Amniotic stem cell (primary cell): ENCODE data around the gene SIRPA.

Experiments used
- DNase-seq: peaks from one replicate; lab custom pipeline; 2025; lab: John Stamatoyannopoulos, UW

The SIRPA gene

GRCh38 chr20:1888796-1889463 lies 6.3 kb upstream of the SIRPA start:
- DNase-seq: no peak

- DNase-seq: no peak
Observed at GRCh38 chr20:1890469-1891262, 4.5 kb upstream of the SIRPA start.

GRCh38 chr20:1891263-1892118 lies 3.7 kb upstream of the SIRPA start:
- no peak for DNase-seq

- no peak for DNase-seq
Observed at GRCh38 chr20:1892119-1892385, 3.2 kb upstream of the SIRPA start.

- DNase-seq: no peak
Observed at GRCh38 chr20:1893721-1894470, 1.3 kb upstream of the SIRPA start.

- peak; percentile 77 for DNase-seq
Observed at GRCh38 chr20:1894471-1894950, 696 bp upstream of the SIRPA start.

- DNase-seq: no peak
Observed at GRCh38 chr20:1895674-1896483, 672 bp downstream of the SIRPA start.

- no peak for DNase-seq
Observed at GRCh38 chr20:1896484-1897258, 1.5 kb downstream of the SIRPA start.

- no peak for DNase-seq
Observed at GRCh38 chr20:1897541-1897940, 2.3 kb downstream of the SIRPA start.

- DNase-seq: no peak
Observed at GRCh38 chr20:1897965-1898464, 2.8 kb downstream of the SIRPA start.

GRCh38 chr20:1898482-1899240 lies 3.5 kb downstream of the SIRPA start:
- DNase-seq: no peak

GRCh38 chr20:1899241-1899525 lies 4.0 kb downstream of the SIRPA start:
- DNase-seq: no peak

- DNase-seq: peak; percentile 33
Observed at GRCh38 chr20:1900321-1900801, 5.2 kb downstream of the SIRPA start.

GRCh38 chr20:1901704-1902103 lies 6.5 kb downstream of the SIRPA start:
- DNase-seq: no peak

GRCh38 chr20:1902188-1902587 lies 7.0 kb downstream of the SIRPA start:
- DNase-seq: no peak

- DNase-seq: no peak
Observed at GRCh38 chr20:1904135-1904534, 8.9 kb downstream of the SIRPA start.

- DNase-seq: no peak
Observed at GRCh38 chr20:1905009-1905408, 9.8 kb downstream of the SIRPA start.

GRCh38 chr20:1905693-1906092 lies 10.5 kb downstream of the SIRPA start:
- DNase-seq: no peak

GRCh38 chr20:1906361-1907051 lies 11.3 kb downstream of the SIRPA start:
- no peak for DNase-seq
